LNCAP (cell line): ENCODE results near the gene GPHB5.

ENCODE experiments used
- TF ChIP-seq, protein P1 (sequence below): fragments of 450-650 bp; IDR thresholded peaks from 2 replicates; pipeline ENCODE4 v1.5.1; 2017; ENCODE audit warnings: mild to moderate bottlenecking

Gene GPHB5

GRCh38 chr14:63318835-63319234 is at the start of gene GPHB5:
TSS of gene GPHB5 (minus strand) at chr14:63318935. CDS start at chr14:63317849, 1,086 bp downstream.
- TF ChIP-seq, protein P1, sequence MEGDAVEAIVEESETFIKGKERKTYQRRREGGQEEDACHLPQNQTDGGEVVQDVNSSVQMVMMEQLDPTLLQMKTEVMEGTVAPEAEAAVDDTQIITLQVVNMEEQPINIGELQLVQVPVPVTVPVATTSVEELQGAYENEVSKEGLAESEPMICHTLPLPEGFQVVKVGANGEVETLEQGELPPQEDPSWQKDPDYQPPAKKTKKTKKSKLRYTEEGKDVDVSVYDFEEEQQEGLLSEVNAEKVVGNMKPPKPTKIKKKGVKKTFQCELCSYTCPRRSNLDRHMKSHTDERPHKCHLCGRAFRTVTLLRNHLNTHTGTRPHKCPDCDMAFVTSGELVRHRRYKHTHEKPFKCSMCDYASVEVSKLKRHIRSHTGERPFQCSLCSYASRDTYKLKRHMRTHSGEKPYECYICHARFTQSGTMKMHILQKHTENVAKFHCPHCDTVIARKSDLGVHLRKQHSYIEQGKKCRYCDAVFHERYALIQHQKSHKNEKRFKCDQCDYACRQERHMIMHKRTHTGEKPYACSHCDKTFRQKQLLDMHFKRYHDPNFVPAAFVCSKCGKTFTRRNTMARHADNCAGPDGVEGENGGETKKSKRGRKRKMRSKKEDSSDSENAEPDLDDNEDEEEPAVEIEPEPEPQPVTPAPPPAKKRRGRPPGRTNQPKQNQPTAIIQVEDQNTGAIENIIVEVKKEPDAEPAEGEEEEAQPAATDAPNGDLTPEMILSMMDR = no peak

- TF ChIP-seq, protein P1 = no peak
These were observed 49.1 kb upstream of the GPHB5 start for GRCh38 chr14:63367742-63368364.

DNA sequence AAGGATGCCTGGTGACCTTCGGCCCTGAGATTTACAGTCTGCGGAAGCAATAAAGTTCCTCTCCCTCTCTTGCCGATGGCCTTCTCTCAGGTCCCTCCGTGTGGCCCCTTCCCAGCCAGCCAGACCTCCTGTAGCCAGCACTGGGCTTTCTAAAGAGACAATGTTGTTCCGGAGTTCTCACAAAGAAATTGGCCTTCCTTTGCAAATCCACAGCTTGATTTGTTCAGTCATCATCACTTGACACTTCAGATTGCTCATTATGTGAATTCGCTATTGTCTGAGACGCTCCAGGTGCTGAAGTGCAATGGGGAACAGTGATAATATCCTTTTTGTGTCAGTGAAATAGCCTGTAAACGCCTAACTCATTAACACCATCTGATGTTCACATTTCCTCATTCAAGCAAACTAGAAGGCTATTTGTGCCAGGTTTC is 43.7 kb upstream of the GPHB5 start:
- TF ChIP-seq, protein P1 = no peak

DNA sequence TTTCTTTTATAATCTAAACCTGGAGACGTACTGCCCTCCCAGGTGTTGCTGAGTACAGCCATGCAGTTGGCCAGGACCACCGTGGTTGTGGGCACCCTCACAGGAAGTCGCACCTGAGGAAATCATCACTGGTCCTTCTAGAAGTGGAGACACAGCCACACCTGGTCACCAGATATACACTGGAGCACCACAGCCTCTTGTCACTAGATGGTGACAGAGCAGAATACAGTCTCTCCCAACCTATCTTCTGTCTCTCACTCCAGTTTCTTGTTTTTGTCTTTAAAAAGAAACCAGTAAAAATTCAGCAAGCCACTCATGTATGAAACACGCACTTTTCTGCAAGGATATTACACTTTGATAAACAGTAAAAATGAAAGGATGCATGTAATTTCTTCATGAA is 43.1 kb upstream of the GPHB5 start:
- TF ChIP-seq, protein P1 = no peak

- TF ChIP-seq, protein P1 = no peak
These were observed 39.1 kb upstream of the GPHB5 start for GRCh38 chr14:63357841-63358240.

DNA sequence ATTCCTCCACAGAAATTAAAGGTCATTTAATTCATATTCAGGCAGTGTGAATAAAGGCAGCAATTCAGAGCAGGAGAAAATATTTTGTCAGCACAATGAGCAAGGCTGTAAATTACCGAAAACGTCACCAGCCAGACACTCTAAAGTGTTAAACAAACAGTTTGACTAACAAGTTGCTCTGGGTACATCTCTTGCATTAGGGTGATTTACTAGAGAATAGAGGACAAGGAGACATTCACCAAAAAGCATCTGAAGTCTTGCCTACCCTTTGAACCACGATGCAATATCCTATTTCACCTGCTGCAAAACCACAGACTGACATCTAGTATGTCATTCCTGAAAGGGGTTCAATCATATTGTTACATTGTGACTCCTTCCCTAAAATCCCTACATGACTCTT is 27.1 kb upstream of the GPHB5 start:
- TF ChIP-seq, protein P1 = no peak

DNA sequence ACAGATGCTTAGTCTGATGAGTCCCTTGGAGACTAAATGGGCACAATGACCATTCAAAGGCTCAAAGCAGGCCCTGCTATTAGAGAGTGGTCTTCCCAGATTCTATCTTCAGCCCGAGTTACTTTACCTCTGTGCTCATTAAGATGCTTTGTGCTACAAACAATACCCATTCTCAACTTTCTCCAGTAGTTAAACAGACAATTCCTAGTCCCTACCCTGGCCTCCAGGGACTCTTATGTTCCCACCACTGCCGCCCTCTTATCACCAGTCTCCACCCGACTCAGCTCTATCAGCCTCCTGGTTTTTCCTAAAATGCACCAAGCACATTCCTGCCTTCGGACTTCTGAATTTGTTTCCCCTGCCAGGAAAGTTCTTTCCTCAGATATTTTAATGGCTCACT is 25.6 kb upstream of the GPHB5 start:
- TF ChIP-seq, protein P1 = no peak

- TF ChIP-seq, protein P1 = no peak
These were observed 25.1 kb upstream of the GPHB5 start for GRCh38 chr14:63343878-63344277.
